ENCODE measurements around the gene RUBCNL.
A peak's percentile ranks its signal among the peaks of the same experiment; 100 is the strongest.

RUBCNL gene

GRCh38 chr13:46337700-46338099, 49.4 kb downstream of the RUBCNL start:
- CTCF ChIA-PET: no interaction called here
- POLR2A ChIA-PET (ENCODE audit: low non-redundant PET): no interaction called here
- no peak overlapping the region for H3K27ac ChIP-seq
- no peak for TF ChIP-seq CTCF (conservative IDR thresholded peaks at IDR 0.05; ENCODE audit: low read depth)
- DNase-seq (ENCODE audit: low spot score): no peak

GRCh38 chr13:46334035-46334822, 52.8 kb downstream of the RUBCNL start:
- ChIA-PET CTCF (interaction anchor here (0.5 to 1.4 kb wide), 4 partner anchors 9 to 485 kb away, joined by 3 to 5 read pairs (median 4); no protein-coding TSS in a partner anchor), POLR2A (ENCODE audit: low non-redundant PET) (no interaction called here)
- no peak for DNase-seq (ENCODE audit: low spot score)
- no peak for TF ChIP-seq CTCF (conservative IDR thresholded peaks at IDR 0.05; ENCODE audit: low read depth)
- H3K27ac ChIP-seq: no peak overlapping the region

GRCh38 chr13:46332772-46333171, 54.3 kb downstream of the RUBCNL start:
- TF ChIP-seq CTCF (conservative IDR thresholded peaks at IDR 0.05; ENCODE audit: low read depth): no peak
- no peak overlapping the region for H3K27ac ChIP-seq
- ChIA-PET POLR2A (ENCODE audit: low non-redundant PET) (no interaction called here), CTCF (no interaction called here)
- DNase-seq (ENCODE audit: low spot score): no peak

GRCh38 chr13:46329624-46330023, 57.4 kb downstream of the RUBCNL start:
- CTCF ChIA-PET: interaction anchor here (0.7 to 0.9 kb wide), 2 partner anchors 40 to 466 kb away, joined by 3 read pairs; no protein-coding TSS in a partner anchor
- no peak for DNase-seq (ENCODE audit: low spot score)
- POLR2A ChIA-PET (ENCODE audit: low non-redundant PET): no interaction called here
- TF ChIP-seq CTCF (conservative IDR thresholded peaks at IDR 0.05; ENCODE audit: low read depth): no peak
- H3K27ac ChIP-seq: no peak overlapping the region

GRCh38 chr13:46327246-46327645, 59.8 kb downstream of the RUBCNL start:
- CTCF ChIA-PET: interaction anchor here (0.6 kb wide), 2 partner anchors 18 to 57 kb away, joined by 3 to 4 read pairs; no protein-coding TSS in a partner anchor
- no peak overlapping the region for H3K27ac ChIP-seq
- no peak for DNase-seq (ENCODE audit: low spot score)
- POLR2A ChIA-PET (ENCODE audit: low non-redundant PET): no interaction called here
- no peak for TF ChIP-seq CTCF (conservative IDR thresholded peaks at IDR 0.05; ENCODE audit: low read depth)

- H3K27ac ChIP-seq: no peak overlapping the region
- no peak for TF ChIP-seq CTCF (conservative IDR thresholded peaks at IDR 0.05; ENCODE audit: low read depth)
- ChIA-PET POLR2A (ENCODE audit: low non-redundant PET) (no interaction called here), CTCF (interaction anchor here (1.4 kb wide), 1 partner anchor 9 kb away, joined by 3 read pairs; no protein-coding TSS in a partner anchor)
- peak; percentile 40 for DNase-seq (ENCODE audit: low spot score)
Observed at GRCh38 chr13:46324976-46325375, 62.1 kb downstream of the RUBCNL start.
